ENCODE measurements around the gene NPC1. TPM values are rescaled to one million over a fixed set of nuclear protein-coding genes. Genes with fewer than 3 reads are reported as not detected.
A peak's percentile ranks its signal among the peaks of the same experiment; 100 is the strongest.
"Not testable (repeated sequence)": the region's sequence is repeated elsewhere in the genome, so short reads cannot be mapped to it uniquely, and the experiment has no call there.

Gene NPC1
- total RNA-seq, 1 donor from 2014 or later: 42.4 TPM

DNA sequence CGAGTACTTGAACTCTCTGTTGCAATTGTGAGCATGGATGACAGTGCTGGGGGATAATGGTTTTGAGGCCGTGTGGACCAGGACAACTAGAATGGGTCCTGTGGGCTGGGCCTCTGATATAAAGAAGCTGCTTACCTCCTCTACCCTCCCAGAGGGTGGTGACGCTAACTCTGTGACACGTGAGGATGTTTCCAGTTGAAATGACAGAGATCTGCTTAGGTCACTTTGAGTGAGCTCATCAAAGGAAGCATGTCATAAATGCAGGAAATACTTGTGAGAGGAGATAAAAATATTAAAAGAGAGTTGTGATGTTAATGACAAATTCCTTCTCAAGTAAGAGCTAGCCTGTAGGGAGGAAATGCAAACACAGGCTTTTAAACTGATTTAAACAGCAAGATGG lies 66.6 kb downstream of the NPC1 start:
- Histone ChIP-seq H2AFZ (ENCODE audit: low read depth, low read length) (no peak overlapping the region), H4K20me1 (ENCODE audit: insufficient read depth, low read length) (peaks cover 9% of the 10 kb centered on the region), H3K4me2 (ENCODE audit: low read length) (no peak overlapping the region), H3K4me3 (ENCODE audit: insufficient read depth, low read depth, low read length) (no peak overlapping the region), H3K27me3 (ENCODE audit: insufficient read depth, low read length) (no peaks in the 10 kb centered on the region), H3K79me2 (ENCODE audit: insufficient read depth, low read length) (no peaks in the 10 kb centered on the region), H3K27ac (ENCODE audit: low read depth, low read length) (no peak overlapping the region), H3K4me1 (ENCODE audit: insufficient read depth, low read length) (peaks cover 8% of the 10 kb centered on the region), H3K36me3 (ENCODE audit: insufficient read depth, low read length) (peaks cover 24% of the 10 kb centered on the region), H3K9ac (ENCODE audit: low read length) (no peak overlapping the region), H3K9me3 (ENCODE audit: insufficient read depth, low read depth, low read length) (no peaks in the 10 kb centered on the region)
- Mint-ChIP-seq H3K36me3 (ENCODE audit: low read depth, unreplicated experiment) (peaks cover 24% of the 10 kb centered on the region), H3K9me3 (ENCODE audit: unreplicated experiment) (no peaks in the 10 kb centered on the region), H3K4me3 (ENCODE audit: unreplicated experiment) (no peak overlapping the region), H3K4me1 (ENCODE audit: low read depth, unreplicated experiment) (peaks cover 14% of the 10 kb centered on the region), H3K27ac (ENCODE audit: unreplicated experiment) (no peak overlapping the region), H3K27me3 (ENCODE audit: low read depth, unreplicated experiment) (no peaks in the 10 kb centered on the region)
- FAIRE-seq (no peak), DNase-seq (ENCODE audit: low read depth) (no peak)
- TF ChIP-seq EZH2 (IDR thresholded peaks at IDR 0.05; ENCODE audit: insufficient read depth, low read length): no peak
- TF ChIP-seq, protein P1, sequence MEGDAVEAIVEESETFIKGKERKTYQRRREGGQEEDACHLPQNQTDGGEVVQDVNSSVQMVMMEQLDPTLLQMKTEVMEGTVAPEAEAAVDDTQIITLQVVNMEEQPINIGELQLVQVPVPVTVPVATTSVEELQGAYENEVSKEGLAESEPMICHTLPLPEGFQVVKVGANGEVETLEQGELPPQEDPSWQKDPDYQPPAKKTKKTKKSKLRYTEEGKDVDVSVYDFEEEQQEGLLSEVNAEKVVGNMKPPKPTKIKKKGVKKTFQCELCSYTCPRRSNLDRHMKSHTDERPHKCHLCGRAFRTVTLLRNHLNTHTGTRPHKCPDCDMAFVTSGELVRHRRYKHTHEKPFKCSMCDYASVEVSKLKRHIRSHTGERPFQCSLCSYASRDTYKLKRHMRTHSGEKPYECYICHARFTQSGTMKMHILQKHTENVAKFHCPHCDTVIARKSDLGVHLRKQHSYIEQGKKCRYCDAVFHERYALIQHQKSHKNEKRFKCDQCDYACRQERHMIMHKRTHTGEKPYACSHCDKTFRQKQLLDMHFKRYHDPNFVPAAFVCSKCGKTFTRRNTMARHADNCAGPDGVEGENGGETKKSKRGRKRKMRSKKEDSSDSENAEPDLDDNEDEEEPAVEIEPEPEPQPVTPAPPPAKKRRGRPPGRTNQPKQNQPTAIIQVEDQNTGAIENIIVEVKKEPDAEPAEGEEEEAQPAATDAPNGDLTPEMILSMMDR (IDR thresholded peaks at IDR 0.05; ENCODE audit: insufficient read depth, low read depth, low read length): no peak

DNA sequence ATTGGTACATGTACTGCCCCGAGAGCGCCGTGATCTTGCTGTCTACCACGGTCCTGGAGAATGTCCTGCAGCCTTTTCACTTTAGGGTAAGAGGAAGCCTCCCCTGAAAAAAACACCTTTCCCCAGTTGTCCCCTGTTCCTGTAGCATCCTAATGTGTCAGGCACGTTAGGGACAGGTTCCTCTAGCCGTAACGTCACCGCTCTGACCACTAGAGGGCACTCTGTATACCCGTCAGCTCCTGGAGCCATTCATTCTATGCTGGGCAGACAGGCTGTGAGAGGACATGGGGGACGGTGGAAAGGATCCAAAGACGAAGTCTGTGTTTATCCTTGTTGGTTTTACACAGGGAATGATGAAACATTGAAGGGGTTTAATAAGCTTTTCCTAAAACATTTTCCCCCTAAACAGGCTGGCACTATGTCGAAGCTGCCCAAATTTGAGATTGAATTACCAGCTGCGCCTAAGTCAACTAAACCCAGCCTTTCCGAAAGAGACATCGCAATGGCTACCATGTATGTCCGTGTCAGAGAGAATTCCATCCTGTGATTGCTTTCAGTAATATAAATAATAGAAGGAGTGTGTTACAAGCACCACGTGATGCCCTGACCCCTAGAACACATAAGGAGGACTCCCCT lies 70.3 kb downstream of the NPC1 start:
- Mint-ChIP-seq H3K27me3 (ENCODE audit: low read depth, unreplicated experiment) (no peaks in the 10 kb centered on the region), H3K9me3 (ENCODE audit: unreplicated experiment) (no peaks in the 10 kb centered on the region), H3K4me3 (ENCODE audit: unreplicated experiment) (no peak overlapping the region), H3K36me3 (ENCODE audit: low read depth, unreplicated experiment) (peaks cover 22% of the 10 kb centered on the region), H3K4me1 (ENCODE audit: low read depth, unreplicated experiment) (peaks cover 3% of the 10 kb centered on the region), H3K27ac (ENCODE audit: unreplicated experiment) (no peak overlapping the region)
- no peak overlapping the region for H3K27ac ChIP-seq (ENCODE audit: low read depth, low read length)
- no peaks in the 10 kb centered on the region for H3K79me2 ChIP-seq (ENCODE audit: insufficient read depth, low read length)
- no peaks in the 10 kb centered on the region for H3K27me3 ChIP-seq (ENCODE audit: insufficient read depth, low read length)
- H3K4me1 ChIP-seq (ENCODE audit: insufficient read depth, low read length): no peaks in the 10 kb centered on the region
- no peak overlapping the region for H3K9ac ChIP-seq (ENCODE audit: low read length)
- H3K36me3 ChIP-seq (ENCODE audit: insufficient read depth, low read length): peaks cover 17% of the 10 kb centered on the region
- H3K9me3 ChIP-seq (ENCODE audit: insufficient read depth, low read depth, low read length): no peaks in the 10 kb centered on the region
- no peak overlapping the region for H3K4me2 ChIP-seq (ENCODE audit: low read length)
- H3K4me3 ChIP-seq (ENCODE audit: insufficient read depth, low read depth, low read length): no peak overlapping the region
- FAIRE-seq (no peak), DNase-seq (ENCODE audit: low read depth) (peak; percentile 43)
- H2AFZ ChIP-seq (ENCODE audit: low read depth, low read length): no peak overlapping the region
- H4K20me1 ChIP-seq (ENCODE audit: insufficient read depth, low read length): no peaks in the 10 kb centered on the region
- TF ChIP-seq EZH2 (IDR thresholded peaks at IDR 0.05; ENCODE audit: insufficient read depth, low read length): no peak
- TF ChIP-seq, protein P1 (IDR thresholded peaks at IDR 0.05; ENCODE audit: insufficient read depth, low read depth, low read length): peak; percentile 93

DNA sequence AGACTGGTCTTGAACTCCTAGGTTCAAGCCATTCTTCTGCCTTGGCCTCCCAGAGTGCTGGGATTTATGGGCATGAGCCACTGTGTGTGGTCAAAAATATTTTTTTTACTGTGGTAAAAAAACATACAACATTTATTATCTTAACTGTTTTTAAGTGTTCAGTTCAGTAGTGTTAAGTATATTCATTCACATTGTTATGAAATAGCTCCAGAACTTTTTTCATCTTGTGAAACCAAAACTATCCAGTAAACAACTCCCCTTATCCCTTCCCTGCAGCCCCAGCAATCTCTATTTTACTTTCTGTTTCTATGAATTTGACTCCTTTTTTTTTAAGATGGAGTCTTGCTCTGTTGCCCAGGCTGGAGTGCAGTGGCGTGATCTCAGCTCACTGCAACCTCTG lies 73.7 kb downstream of the NPC1 start:
- no peaks in the 10 kb centered on the region for H3K27me3 Mint-ChIP-seq (ENCODE audit: low read depth, unreplicated experiment)
- H3K36me3 Mint-ChIP-seq (ENCODE audit: low read depth, unreplicated experiment): peaks cover 17% of the 10 kb centered on the region
- TF ChIP-seq, protein P1 (IDR thresholded peaks at IDR 0.05; ENCODE audit: insufficient read depth, low read depth, low read length): no peak
- TF ChIP-seq EZH2 (IDR thresholded peaks at IDR 0.05; ENCODE audit: insufficient read depth, low read length): no peak
- H3K4me3 Mint-ChIP-seq (ENCODE audit: unreplicated experiment): no peak overlapping the region
- Histone ChIP-seq H4K20me1 (ENCODE audit: insufficient read depth, low read length) (peaks cover 10% of the 10 kb centered on the region), H3K9ac (ENCODE audit: low read length) (no peak overlapping the region), H3K79me2 (ENCODE audit: insufficient read depth, low read length) (peaks cover 5% of the 10 kb centered on the region), H3K4me3 (ENCODE audit: insufficient read depth, low read depth, low read length) (no peak overlapping the region), H3K27me3 (ENCODE audit: insufficient read depth, low read length) (no peaks in the 10 kb centered on the region), H3K4me1 (ENCODE audit: insufficient read depth, low read length) (no peaks in the 10 kb centered on the region), H2AFZ (ENCODE audit: low read depth, low read length) (no peak overlapping the region), H3K36me3 (ENCODE audit: insufficient read depth, low read length) (peaks cover 19% of the 10 kb centered on the region), H3K9me3 (ENCODE audit: insufficient read depth, low read depth, low read length) (no peaks in the 10 kb centered on the region), H3K27ac (ENCODE audit: low read depth, low read length) (no peak overlapping the region), H3K4me2 (ENCODE audit: low read length) (no peak overlapping the region)
- no peak overlapping the region for H3K27ac Mint-ChIP-seq (ENCODE audit: unreplicated experiment)
- H3K9me3 Mint-ChIP-seq (ENCODE audit: unreplicated experiment): no peaks in the 10 kb centered on the region
- FAIRE-seq (no peak), DNase-seq (ENCODE audit: low read depth) (no peak)
- H3K4me1 Mint-ChIP-seq (ENCODE audit: low read depth, unreplicated experiment): peaks cover 3% of the 10 kb centered on the region

DNA sequence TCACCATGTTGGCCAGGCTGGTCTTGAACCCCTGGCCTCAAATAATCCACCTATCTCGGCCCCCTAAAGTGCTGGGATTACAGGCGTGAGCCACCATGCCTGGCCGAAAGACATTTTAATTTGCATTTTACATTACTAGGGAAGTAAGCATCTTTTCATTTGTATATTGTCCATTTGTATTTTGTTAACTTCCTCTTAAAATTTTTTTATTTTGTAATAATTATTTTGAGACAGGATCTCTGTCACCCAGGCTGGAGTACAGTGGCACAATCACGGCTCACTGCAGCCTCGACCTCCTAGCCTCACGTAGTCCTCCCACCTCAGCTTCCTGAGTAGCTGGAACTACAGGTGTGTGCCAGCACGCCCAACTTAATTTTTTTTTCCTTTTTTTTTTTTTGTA lies 74.1 kb downstream of the NPC1 start:
- peaks cover 19% of the 10 kb centered on the region for H3K36me3 ChIP-seq (ENCODE audit: insufficient read depth, low read length)
- H3K27ac ChIP-seq (ENCODE audit: low read depth, low read length); H3K27me3 Mint-ChIP-seq (ENCODE audit: low read depth, unreplicated experiment); H3K4me3 ChIP-seq (ENCODE audit: insufficient read depth, low read depth, low read length); H3K9ac ChIP-seq (ENCODE audit: low read length); H3K9me3 ChIP-seq (ENCODE audit: insufficient read depth, low read depth, low read length); H3K4me2 ChIP-seq (ENCODE audit: low read length); H3K4me1 ChIP-seq (ENCODE audit: insufficient read depth, low read length); H3K4me1 Mint-ChIP-seq (ENCODE audit: low read depth, unreplicated experiment); H3K27ac Mint-ChIP-seq (ENCODE audit: unreplicated experiment); FAIRE-seq; H3K79me2 ChIP-seq (ENCODE audit: insufficient read depth, low read length); DNase-seq (ENCODE audit: low read depth); H4K20me1 ChIP-seq (ENCODE audit: insufficient read depth, low read length); H3K27me3 ChIP-seq (ENCODE audit: insufficient read depth, low read length); H3K4me3 Mint-ChIP-seq (ENCODE audit: unreplicated experiment); H3K9me3 Mint-ChIP-seq (ENCODE audit: unreplicated experiment); H2AFZ ChIP-seq (ENCODE audit: low read depth, low read length): not testable (repeated sequence)
- peaks cover 17% of the 10 kb centered on the region for H3K36me3 Mint-ChIP-seq (ENCODE audit: low read depth, unreplicated experiment)

Measured in astrocyte (in vitro differentiated cells and primary cell).